SK-N-SH treated with all-trans-retinoic acid at 6 μM for 48 hours (cell line): ENCODE data around the gene RBM17.

Experiments used
- ATAC-seq: fragments of 200-7000 bp; cut with Tn5 transposase; 3 replicates; pipeline ENCODE4 v1.9.1; 2020; ENCODE audit warnings: mild to moderate bottlenecking, moderate library complexity
- ARNTL ChIP-seq: fragments of 450-650 bp; formaldehyde crosslinking; IDR thresholded peaks from 2 replicates; pipeline ENCODE4 v1.5.0; 2020; ENCODE audit warnings: low read depth, mild to moderate bottlenecking, moderate library complexity, borderline replicate concordance
- BACH2 ChIP-seq: fragments of 250-450 bp; sonication (Bioruptor Pico); IDR thresholded peaks from 2 replicates; pipeline ENCODE4 v1.9.0; 2021; ENCODE audit warnings: mild to moderate bottlenecking, borderline replicate concordance
- CSDC2 ChIP-seq: fragments of 250-450 bp; sonication (Bioruptor Pico); IDR thresholded peaks from 2 replicates; pipeline ENCODE4 v1.5.0; 2020; ENCODE audit warnings: mild to moderate bottlenecking, moderate library complexity
- ESRRG ChIP-seq: fragments of 250-450 bp; sonication (Bioruptor Pico); IDR thresholded peaks from 2 replicates; pipeline ENCODE4 v1.6.1; 2021; ENCODE audit warnings: mild to moderate bottlenecking
- GLIS3 ChIP-seq: fragments of 250-450 bp; sonication (Bioruptor Pico); IDR thresholded peaks from 2 replicates; pipeline ENCODE4 v1.5.0; 2020; ENCODE audit warnings: mild to moderate bottlenecking, moderate library complexity
- ISL1 ChIP-seq: fragments of 250-450 bp; sonication (Bioruptor Pico); IDR thresholded peaks from 2 replicates; pipeline ENCODE4 v2.1.2; 2022; ENCODE audit warnings: mild to moderate bottlenecking, moderate library complexity
- OSR1 ChIP-seq: fragments of 250-450 bp; sonication (Bioruptor Pico); IDR thresholded peaks from 2 replicates; pipeline ENCODE4 v1.8.0; 2022; ENCODE audit warnings: moderate library complexity, mild to moderate bottlenecking, inconsistent platforms
- POU6F1 ChIP-seq: fragments of 250-450 bp; sonication (Bioruptor Pico); IDR thresholded peaks from 2 replicates; pipeline ENCODE4 v1.8.0; 2021; ENCODE audit warnings: low read depth, mild to moderate bottlenecking, moderate library complexity, borderline replicate concordance
- PPARA ChIP-seq: fragments of 250-450 bp; sonication (Bioruptor Pico); IDR thresholded peaks from 2 replicates; pipeline ENCODE4 v1.5.0; 2020; ENCODE audit warnings: mild to moderate bottlenecking, borderline replicate concordance
- RARB ChIP-seq: fragments of 250-450 bp; sonication (Bioruptor Pico); IDR thresholded peaks from 2 replicates; pipeline ENCODE4 v1.8.0; 2021; ENCODE audit warnings: mild to moderate bottlenecking, moderate library complexity
- SNAI2 ChIP-seq: fragments of 250-450 bp; sonication (Bioruptor Pico); IDR thresholded peaks from 2 replicates; pipeline ENCODE4 v1.5.0; 2020; ENCODE audit warnings: mild to moderate bottlenecking, moderate library complexity
- TCF4 ChIP-seq: fragments of 250-450 bp; sonication (Bioruptor Pico); IDR thresholded peaks from 2 replicates; pipeline ENCODE4 v1.8.0; 2021; ENCODE audit warnings: mild to moderate bottlenecking, moderate library complexity, borderline replicate concordance
- TOX ChIP-seq: fragments of 250-450 bp; sonication (Bioruptor Pico); IDR thresholded peaks from 2 replicates; pipeline ENCODE4 v1.8.0; 2021; ENCODE audit warnings: mild to moderate bottlenecking, moderate library complexity, borderline replicate concordance
- ZC3H10 ChIP-seq: fragments of 250-450 bp; sonication (Bioruptor Pico); IDR thresholded peaks from 2 replicates; pipeline ENCODE4 v1.5.1; 2021; ENCODE audit warnings: mild to moderate bottlenecking, moderate library complexity
- ZFP30 ChIP-seq: fragments of 450-650 bp; formaldehyde crosslinking; IDR thresholded peaks from 2 replicates; pipeline ENCODE4 v1.5.0; 2022; ENCODE audit warnings: mild to moderate bottlenecking, moderate library complexity
- ZNF565 ChIP-seq: fragments of 450-650 bp; formaldehyde crosslinking; conservative IDR thresholded peaks from 2 replicates; pipeline ENCODE4 v1.5.0; 2020; ENCODE audit warnings: low read depth, mild to moderate bottlenecking, moderate library complexity
- ZNF70 ChIP-seq: fragments of 450-650 bp; formaldehyde crosslinking; IDR thresholded peaks from 2 replicates; pipeline ENCODE4 v1.5.0; 2020; ENCODE audit warnings: mild to moderate bottlenecking, moderate library complexity
- ZNF8 ChIP-seq: fragments of 450-650 bp; formaldehyde crosslinking; IDR thresholded peaks from 2 replicates; pipeline ENCODE4 v1.5.0; 2020; ENCODE audit warnings: mild to moderate bottlenecking, moderate library complexity
- TF ChIP-seq, protein P1 (sequence below): fragments of 250-450 bp; sonication (Bioruptor Pico); IDR thresholded peaks from 2 replicates; pipeline ENCODE4 v1.8.0; 2020; ENCODE audit warnings: mild to moderate bottlenecking, moderate library complexity, borderline replicate concordance
- TF ChIP-seq, protein P2 (sequence below): fragments of 250-450 bp; sonication (Bioruptor Pico); IDR thresholded peaks from 2 replicates; pipeline ENCODE4 v1.5.1; 2020; ENCODE audit warnings: low read depth, mild to moderate bottlenecking, moderate library complexity
- TF ChIP-seq, protein P3 (sequence below): fragments of 250-450 bp; sonication (Bioruptor Pico); IDR thresholded peaks from 2 replicates; pipeline ENCODE4 v1.5.0; 2020; ENCODE audit warnings: mild to moderate bottlenecking, moderate library complexity
- TF ChIP-seq, protein P4 (sequence below): fragments of 250-450 bp; sonication (Bioruptor Pico); IDR thresholded peaks from 2 replicates; pipeline ENCODE4 v1.5.1; 2021; ENCODE audit warnings: mild to moderate bottlenecking, moderate library complexity

The RBM17 gene

DNA sequence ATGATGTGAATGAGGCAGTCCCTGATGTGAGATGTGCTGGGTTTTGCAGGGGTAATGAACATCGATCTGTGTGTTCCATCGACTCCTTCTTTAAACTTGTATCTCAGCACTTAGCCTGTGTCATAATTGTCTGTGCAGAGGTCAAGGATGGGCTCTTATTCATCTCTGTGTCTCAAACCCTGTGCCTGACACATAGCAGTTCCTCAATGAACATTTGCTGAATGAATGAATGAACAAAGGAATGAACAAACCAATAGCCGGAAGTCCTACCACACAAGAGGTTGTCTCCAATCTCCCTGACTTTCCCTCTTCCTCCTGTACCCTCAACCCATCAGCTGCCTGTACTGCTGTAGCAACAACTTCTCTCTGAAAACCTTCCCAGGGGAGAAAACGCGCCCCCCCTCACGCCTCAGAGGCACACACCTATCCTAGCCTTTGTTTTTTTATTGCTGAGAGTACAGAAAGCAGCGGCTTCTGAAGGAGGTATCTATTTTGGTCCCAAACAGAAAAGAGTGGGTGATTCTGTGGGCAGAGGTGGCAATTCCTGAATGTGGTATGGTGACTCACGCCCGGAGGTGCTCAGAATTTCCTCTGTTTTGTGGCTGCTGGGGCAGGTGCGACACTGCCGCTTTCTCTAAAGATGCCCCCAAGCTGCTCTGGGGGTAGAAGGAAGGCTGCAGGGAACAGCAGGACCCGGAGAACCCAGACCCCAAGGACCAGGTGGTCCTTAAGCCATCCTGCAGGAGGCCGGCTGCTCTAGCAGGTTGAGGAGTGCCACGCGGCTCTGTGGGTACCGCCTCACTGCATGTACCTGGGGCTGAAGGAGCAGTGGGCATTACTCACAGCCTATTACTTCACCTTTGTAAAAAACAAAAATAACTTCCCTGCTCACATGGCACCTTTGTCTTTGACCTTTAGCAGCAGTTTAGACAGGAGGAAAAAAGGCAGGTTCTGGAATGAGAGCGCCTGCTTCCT, 36.3 kb upstream of the RBM17 start:
- TF ChIP-seq, protein P1, sequence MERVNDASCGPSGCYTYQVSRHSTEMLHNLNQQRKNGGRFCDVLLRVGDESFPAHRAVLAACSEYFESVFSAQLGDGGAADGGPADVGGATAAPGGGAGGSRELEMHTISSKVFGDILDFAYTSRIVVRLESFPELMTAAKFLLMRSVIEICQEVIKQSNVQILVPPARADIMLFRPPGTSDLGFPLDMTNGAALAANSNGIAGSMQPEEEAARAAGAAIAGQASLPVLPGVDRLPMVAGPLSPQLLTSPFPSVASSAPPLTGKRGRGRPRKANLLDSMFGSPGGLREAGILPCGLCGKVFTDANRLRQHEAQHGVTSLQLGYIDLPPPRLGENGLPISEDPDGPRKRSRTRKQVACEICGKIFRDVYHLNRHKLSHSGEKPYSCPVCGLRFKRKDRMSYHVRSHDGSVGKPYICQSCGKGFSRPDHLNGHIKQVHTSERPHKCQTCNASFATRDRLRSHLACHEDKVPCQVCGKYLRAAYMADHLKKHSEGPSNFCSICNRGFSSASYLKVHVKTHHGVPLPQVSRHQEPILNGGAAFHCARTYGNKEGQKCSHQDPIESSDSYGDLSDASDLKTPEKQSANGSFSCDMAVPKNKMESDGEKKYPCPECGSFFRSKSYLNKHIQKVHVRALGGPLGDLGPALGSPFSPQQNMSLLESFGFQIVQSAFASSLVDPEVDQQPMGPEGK, result no peak
- TF ChIP-seq OSR1 (CRISPR knock-in tag), result no peak
- no peak for TF ChIP-seq ISL1 (CRISPR knock-in tag)
- TF ChIP-seq PPARA, result no peak
- no peak for TF ChIP-seq ESRRG (CRISPR knock-in tag)
- no peak for TF ChIP-seq ZFP30 (CRISPR knock-in tag)
- no peak for TF ChIP-seq GLIS3 (CRISPR knock-in tag)
- no peak for TF ChIP-seq ARNTL
- no peak for TF ChIP-seq ZNF70 (CRISPR knock-in tag)
- no peak for TF ChIP-seq TOX (CRISPR knock-in tag)
- no peak for ATAC-seq

DNA sequence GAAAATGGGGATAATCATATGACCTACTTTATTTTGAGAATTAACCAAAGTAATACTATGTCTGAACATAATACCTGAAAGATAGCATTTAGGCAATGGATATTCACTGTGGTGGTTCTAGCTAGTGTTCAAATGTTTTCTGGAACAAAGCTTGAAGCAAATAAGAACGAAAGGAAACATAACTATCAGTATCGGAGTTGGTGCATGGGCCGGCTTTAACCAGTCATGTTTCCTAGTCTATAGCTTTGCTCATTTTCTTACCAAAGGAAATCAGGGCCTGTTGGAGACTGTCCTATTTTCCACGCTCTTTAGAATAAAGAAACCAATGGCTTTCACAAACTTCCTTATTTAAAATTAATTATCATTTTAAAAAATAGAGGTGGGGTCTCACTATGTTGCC, 35.5 kb upstream of the RBM17 start:
- TF ChIP-seq TCF4 (CRISPR knock-in tag), result no peak
- no peak for TF ChIP-seq BACH2
- no peak for TF ChIP-seq ISL1 (CRISPR knock-in tag)
- no peak for TF ChIP-seq ZNF70 (CRISPR knock-in tag)
- no peak for TF ChIP-seq RARB (CRISPR knock-in tag)
- TF ChIP-seq, protein P2, sequence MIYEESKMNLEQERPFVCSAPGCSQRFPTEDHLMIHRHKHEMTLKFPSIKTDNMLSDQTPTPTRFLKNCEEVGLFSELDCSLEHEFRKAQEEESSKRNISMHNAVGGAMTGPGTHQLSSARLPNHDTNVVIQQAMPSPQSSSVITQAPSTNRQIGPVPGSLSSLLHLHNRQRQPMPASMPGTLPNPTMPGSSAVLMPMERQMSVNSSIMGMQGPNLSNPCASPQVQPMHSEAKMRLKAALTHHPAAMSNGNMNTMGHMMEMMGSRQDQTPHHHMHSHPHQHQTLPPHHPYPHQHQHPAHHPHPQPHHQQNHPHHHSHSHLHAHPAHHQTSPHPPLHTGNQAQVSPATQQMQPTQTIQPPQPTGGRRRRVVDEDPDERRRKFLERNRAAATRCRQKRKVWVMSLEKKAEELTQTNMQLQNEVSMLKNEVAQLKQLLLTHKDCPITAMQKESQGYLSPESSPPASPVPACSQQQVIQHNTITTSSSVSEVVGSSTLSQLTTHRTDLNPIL (CRISPR knock-in tag), result no peak
- TF ChIP-seq ARNTL, result no peak

DNA sequence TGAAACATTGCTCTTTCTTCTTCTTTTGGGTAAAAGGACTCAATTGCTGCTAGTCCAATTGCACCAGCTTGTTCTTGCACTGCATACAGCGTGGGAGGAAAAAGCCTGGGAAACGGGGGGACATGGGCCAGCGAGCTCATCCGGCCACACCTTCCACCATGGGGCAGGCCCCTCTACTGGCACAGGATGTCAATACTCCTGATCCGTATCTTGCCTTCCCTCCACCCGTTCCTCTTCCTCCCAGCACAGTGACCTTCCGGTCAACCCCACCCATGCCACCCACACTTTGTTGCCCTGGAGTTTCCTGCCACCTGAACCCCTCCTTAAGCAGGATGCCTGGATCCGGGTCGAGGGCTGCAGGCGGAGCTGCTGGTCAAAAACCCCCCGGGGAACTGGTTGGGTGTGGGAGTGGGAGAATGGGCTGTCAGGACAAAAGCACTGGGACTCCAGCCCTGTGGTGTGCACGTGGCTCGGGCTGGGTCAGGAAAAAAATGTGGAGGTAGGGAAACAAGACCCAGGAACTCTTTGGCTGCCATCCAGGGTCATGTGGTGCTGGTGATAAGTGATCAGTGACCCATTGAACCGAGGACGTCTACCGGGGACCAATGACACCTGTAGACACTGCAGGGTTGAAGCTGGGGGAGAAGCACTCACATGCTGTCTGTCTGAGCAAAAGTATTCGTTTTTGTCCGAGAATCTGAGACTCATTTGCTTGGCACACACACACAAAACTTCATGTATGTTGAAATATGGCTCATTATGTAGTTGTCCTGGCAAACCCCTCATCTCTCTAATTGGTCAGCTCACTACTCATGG, 34.8 kb upstream of the RBM17 start:
- no peak for ATAC-seq
- no peak for TF ChIP-seq ZC3H10 (CRISPR knock-in tag)
- no peak for TF ChIP-seq BACH2
- TF ChIP-seq, protein P2 (CRISPR knock-in tag), result no peak
- TF ChIP-seq RARB (CRISPR knock-in tag), result no peak
- TF ChIP-seq SNAI2 (CRISPR knock-in tag), result no peak
- no peak for TF ChIP-seq ZFP30 (CRISPR knock-in tag)
- TF ChIP-seq ZNF565 (CRISPR knock-in tag), result no peak
- TF ChIP-seq CSDC2 (CRISPR knock-in tag), result no peak
- TF ChIP-seq, protein P3, sequence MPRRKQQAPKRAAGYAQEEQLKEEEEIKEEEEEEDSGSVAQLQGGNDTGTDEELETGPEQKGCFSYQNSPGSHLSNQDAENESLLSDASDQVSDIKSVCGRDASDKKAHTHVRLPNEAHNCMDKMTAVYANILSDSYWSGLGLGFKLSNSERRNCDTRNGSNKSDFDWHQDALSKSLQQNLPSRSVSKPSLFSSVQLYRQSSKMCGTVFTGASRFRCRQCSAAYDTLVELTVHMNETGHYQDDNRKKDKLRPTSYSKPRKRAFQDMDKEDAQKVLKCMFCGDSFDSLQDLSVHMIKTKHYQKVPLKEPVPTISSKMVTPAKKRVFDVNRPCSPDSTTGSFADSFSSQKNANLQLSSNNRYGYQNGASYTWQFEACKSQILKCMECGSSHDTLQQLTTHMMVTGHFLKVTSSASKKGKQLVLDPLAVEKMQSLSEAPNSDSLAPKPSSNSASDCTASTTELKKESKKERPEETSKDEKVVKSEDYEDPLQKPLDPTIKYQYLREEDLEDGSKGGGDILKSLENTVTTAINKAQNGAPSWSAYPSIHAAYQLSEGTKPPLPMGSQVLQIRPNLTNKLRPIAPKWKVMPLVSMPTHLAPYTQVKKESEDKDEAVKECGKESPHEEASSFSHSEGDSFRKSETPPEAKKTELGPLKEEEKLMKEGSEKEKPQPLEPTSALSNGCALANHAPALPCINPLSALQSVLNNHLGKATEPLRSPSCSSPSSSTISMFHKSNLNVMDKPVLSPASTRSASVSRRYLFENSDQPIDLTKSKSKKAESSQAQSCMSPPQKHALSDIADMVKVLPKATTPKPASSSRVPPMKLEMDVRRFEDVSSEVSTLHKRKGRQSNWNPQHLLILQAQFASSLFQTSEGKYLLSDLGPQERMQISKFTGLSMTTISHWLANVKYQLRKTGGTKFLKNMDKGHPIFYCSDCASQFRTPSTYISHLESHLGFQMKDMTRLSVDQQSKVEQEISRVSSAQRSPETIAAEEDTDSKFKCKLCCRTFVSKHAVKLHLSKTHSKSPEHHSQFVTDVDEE (CRISPR knock-in tag), result no peak
- TF ChIP-seq GLIS3 (CRISPR knock-in tag), result no peak
- TF ChIP-seq, protein P4, sequence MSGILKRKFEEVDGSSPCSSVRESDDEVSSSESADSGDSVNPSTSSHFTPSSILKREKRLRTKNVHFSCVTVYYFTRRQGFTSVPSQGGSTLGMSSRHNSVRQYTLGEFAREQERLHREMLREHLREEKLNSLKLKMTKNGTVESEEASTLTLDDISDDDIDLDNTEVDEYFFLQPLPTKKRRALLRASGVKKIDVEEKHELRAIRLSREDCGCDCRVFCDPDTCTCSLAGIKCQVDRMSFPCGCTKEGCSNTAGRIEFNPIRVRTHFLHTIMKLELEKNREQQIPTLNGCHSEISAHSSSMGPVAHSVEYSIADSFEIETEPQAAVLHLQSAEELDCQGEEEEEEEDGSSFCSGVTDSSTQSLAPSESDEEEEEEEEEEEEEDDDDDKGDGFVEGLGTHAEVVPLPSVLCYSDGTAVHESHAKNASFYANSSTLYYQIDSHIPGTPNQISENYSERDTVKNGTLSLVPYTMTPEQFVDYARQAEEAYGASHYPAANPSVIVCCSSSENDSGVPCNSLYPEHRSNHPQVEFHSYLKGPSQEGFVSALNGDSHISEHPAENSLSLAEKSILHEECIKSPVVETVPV, result no peak
- no peak for TF ChIP-seq POU6F1 (CRISPR knock-in tag)
- TF ChIP-seq ARNTL, result no peak
- no peak for TF ChIP-seq TCF4 (CRISPR knock-in tag)
- TF ChIP-seq ESRRG (CRISPR knock-in tag), result no peak
- TF ChIP-seq PPARA, result no peak
- no peak for TF ChIP-seq TOX (CRISPR knock-in tag)
- TF ChIP-seq, protein P1, result no peak
- TF ChIP-seq ZNF8 (CRISPR knock-in tag), result no peak
- TF ChIP-seq OSR1 (CRISPR knock-in tag), result no peak

More for the DNA sequence above, 35.5 kb upstream of the RBM17 start:
- no peak for ATAC-seq
